ENCODE data around the gene GGT1.
"Not testable (repeated sequence)": the region's sequence is repeated elsewhere in the genome, so short reads cannot be mapped to it uniquely, and the experiment has no call there.

Gene GGT1

GRCh38 chr22:24592058-24592850, 10.7 kb upstream of the GGT1 start:
- H3K4me3 ChIP-seq (ENCODE audit: severe bottlenecking) = peak overlapping the region; percentile 69
- no peaks in the 10 kb centered on the region for H3K9me3 ChIP-seq (ENCODE audit: severe bottlenecking)
- no peaks in the 10 kb centered on the region for H3K36me3 ChIP-seq (ENCODE audit: low read depth)
- ATAC-seq (ENCODE audit: low read depth) = peak; percentile 2; the same call in 1 of the 3 replicates
- peak overlapping the region; percentile 15 for H3K27ac ChIP-seq (ENCODE audit: poor library complexity, severe bottlenecking)
- DNase-seq (ENCODE audit: low spot score) = no peak
- no peak for TF ChIP-seq CTCF (IDR thresholded peaks at IDR 0.05; ENCODE audit: poor library complexity, severe bottlenecking)
- H3K4me1 ChIP-seq (ENCODE audit: insufficient read depth, poor library complexity, severe bottlenecking) = peaks cover 4% of the 10 kb centered on the region
- H3K27me3 ChIP-seq (ENCODE audit: insufficient read depth, poor library complexity, severe bottlenecking) = no peaks in the 10 kb centered on the region

GRCh38 chr22:24592851-24593558, 10.0 kb upstream of the GGT1 start, which contains the start of gene LRRC75B:
Gene LRRC75B, minus strand, starts transcription at chr22:24593073. Its CDS starts 34 bp downstream, at chr22:24593039.
- Histone ChIP-seq H3K27ac (ENCODE audit: poor library complexity, severe bottlenecking) (peak within 1 kb of the TSS; percentile 15), H3K4me1 (ENCODE audit: insufficient read depth, poor library complexity, severe bottlenecking) (peaks cover 4% of the 10 kb centered on the region), H3K36me3 (ENCODE audit: low read depth) (no peaks in the 10 kb centered on the region), H3K4me3 (ENCODE audit: severe bottlenecking) (peak within 1 kb of the TSS; percentile 69), H3K27me3 (ENCODE audit: insufficient read depth, poor library complexity, severe bottlenecking) (no peaks in the 10 kb centered on the region), H3K9me3 (ENCODE audit: severe bottlenecking) (no peaks in the 10 kb centered on the region)
- no peak for DNase-seq (ENCODE audit: low spot score)
- ATAC-seq (ENCODE audit: low read depth) = peak; percentile 88
- no peak for TF ChIP-seq CTCF (IDR thresholded peaks at IDR 0.05; ENCODE audit: poor library complexity, severe bottlenecking)

- H3K27me3 ChIP-seq (ENCODE audit: insufficient read depth, poor library complexity, severe bottlenecking); ATAC-seq (ENCODE audit: low read depth); H3K9me3 ChIP-seq (ENCODE audit: severe bottlenecking); H3K4me1 ChIP-seq (ENCODE audit: insufficient read depth, poor library complexity, severe bottlenecking); DNase-seq (ENCODE audit: low spot score); H3K36me3 ChIP-seq (ENCODE audit: low read depth): not testable (repeated sequence)
- Histone ChIP-seq H3K4me3 (ENCODE audit: severe bottlenecking) (peak overlapping the region; percentile 69), H3K27ac (ENCODE audit: poor library complexity, severe bottlenecking) (peak overlapping the region; percentile 15)
Measured at GRCh38 chr22:24593559-24593835, 9.5 kb upstream of the GGT1 start.

GRCh38 chr22:24593836-24594568, 9.0 kb upstream of the GGT1 start:
- DNase-seq (ENCODE audit: low spot score) (no peak), ATAC-seq (ENCODE audit: low read depth) (no peak)
- no peak for TF ChIP-seq CTCF (IDR thresholded peaks at IDR 0.05; ENCODE audit: poor library complexity, severe bottlenecking)
- Histone ChIP-seq H3K9me3 (ENCODE audit: severe bottlenecking) (no peaks in the 10 kb centered on the region), H3K36me3 (ENCODE audit: low read depth) (no peaks in the 10 kb centered on the region), H3K27ac (ENCODE audit: poor library complexity, severe bottlenecking) (no peak overlapping the region), H3K4me3 (ENCODE audit: severe bottlenecking) (no peak overlapping the region), H3K4me1 (ENCODE audit: insufficient read depth, poor library complexity, severe bottlenecking) (peaks cover 4% of the 10 kb centered on the region), H3K27me3 (ENCODE audit: insufficient read depth, poor library complexity, severe bottlenecking) (no peaks in the 10 kb centered on the region)

GRCh38 chr22:24594569-24595120, 8.3 kb upstream of the GGT1 start:
- ATAC-seq (ENCODE audit: low read depth) (no peak), DNase-seq (ENCODE audit: low spot score) (no peak)
- Histone ChIP-seq H3K4me3 (ENCODE audit: severe bottlenecking) (no peak overlapping the region), H3K27me3 (ENCODE audit: insufficient read depth, poor library complexity, severe bottlenecking) (no peaks in the 10 kb centered on the region), H3K4me1 (ENCODE audit: insufficient read depth, poor library complexity, severe bottlenecking) (peaks cover 4% of the 10 kb centered on the region), H3K36me3 (ENCODE audit: low read depth) (no peaks in the 10 kb centered on the region), H3K27ac (ENCODE audit: poor library complexity, severe bottlenecking) (no peak overlapping the region), H3K9me3 (ENCODE audit: severe bottlenecking) (no peaks in the 10 kb centered on the region)
- no peak for TF ChIP-seq CTCF (IDR thresholded peaks at IDR 0.05; ENCODE audit: poor library complexity, severe bottlenecking)

Data from RWPE2 (cell line).